Loucy (cell line): ENCODE measurements around the gene COLEC11.

ENCODE experiments used
- EZH2phosphoT487 ChIP-seq: fragments of 200-600 bp; IDR thresholded peaks from 2 replicates; pipeline ENCODE4 v1.6.1; 2018; ENCODE audit warnings: antibody characterized with exemption, mild to moderate bottlenecking, moderate library complexity, borderline replicate concordance
- TF ChIP-seq, protein P1 (sequence below): fragments of 200-600 bp; sonication (generic); conservative IDR thresholded peaks from 2 replicates; pipeline ENCODE4 v1.5.1; 2014; ENCODE audit warnings: mild to moderate bottlenecking, antibody characterized with exemption, low read length

DNA sequence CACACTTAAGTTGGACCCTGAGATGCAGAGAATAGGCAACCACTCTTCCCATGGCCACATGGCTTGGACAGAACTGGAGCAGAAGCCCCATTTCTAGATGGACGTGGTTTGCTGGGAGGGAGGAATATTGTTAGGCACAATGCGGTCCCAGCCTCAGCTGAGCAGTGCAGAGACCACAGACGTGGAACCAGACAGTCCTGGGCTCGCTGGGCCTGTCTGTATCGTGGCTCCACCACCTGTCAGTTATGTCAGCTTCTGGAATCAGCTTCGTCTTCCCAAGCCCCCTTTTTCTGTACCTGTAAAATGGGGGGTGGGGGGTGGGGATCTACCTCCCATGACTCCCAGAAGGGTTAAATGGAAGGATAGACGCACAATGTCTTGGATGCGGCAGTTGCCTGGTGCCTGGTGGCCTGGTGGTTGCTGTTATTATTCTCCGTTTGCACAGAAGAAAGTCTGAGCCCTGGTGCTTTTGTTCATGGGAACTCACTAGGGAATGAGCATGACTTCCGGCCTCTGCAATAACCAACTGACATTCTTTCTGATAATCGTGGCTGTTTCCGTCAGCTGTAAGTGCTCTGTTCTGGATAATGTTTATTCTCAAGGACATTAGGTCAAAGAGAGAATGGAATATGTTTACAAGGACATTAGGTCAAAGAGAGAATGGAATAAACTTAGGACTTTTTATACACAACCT is 31.4 kb downstream of the COLEC11 start:
- TF ChIP-seq, protein P1, sequence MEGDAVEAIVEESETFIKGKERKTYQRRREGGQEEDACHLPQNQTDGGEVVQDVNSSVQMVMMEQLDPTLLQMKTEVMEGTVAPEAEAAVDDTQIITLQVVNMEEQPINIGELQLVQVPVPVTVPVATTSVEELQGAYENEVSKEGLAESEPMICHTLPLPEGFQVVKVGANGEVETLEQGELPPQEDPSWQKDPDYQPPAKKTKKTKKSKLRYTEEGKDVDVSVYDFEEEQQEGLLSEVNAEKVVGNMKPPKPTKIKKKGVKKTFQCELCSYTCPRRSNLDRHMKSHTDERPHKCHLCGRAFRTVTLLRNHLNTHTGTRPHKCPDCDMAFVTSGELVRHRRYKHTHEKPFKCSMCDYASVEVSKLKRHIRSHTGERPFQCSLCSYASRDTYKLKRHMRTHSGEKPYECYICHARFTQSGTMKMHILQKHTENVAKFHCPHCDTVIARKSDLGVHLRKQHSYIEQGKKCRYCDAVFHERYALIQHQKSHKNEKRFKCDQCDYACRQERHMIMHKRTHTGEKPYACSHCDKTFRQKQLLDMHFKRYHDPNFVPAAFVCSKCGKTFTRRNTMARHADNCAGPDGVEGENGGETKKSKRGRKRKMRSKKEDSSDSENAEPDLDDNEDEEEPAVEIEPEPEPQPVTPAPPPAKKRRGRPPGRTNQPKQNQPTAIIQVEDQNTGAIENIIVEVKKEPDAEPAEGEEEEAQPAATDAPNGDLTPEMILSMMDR: no peak
- TF ChIP-seq EZH2phosphoT487: no peak
